Panc1 (cell line): Measurements from ENCODE around the gene INPP4B.

Source experiments
- POLR2AphosphoS5 ChIP-seq: IDR thresholded peaks from 2 replicates; pipeline ENCODE4 v1.6.1; 2012; ENCODE audit warnings: mild to moderate bottlenecking, low read depth, low read length, moderate library complexity
- SIN3A ChIP-seq: IDR thresholded peaks from 2 replicates; pipeline ENCODE4 v1.6.1; 2012; ENCODE audit warnings: low read depth, mild to moderate bottlenecking, low read length, moderate library complexity, borderline replicate concordance; ENCODE audit not compliant: insufficient read depth
- TCF7L2 ChIP-seq: IDR thresholded peaks from 2 replicates; pipeline ENCODE4 v1.6.1; 2011; ENCODE audit warnings: mild to moderate bottlenecking, low read depth, low read length, inconsistent platforms
- TF ChIP-seq, protein P1 (sequence below): fragments of 450-650 bp; IDR thresholded peaks from 2 replicates; pipeline ENCODE4 v1.5.1; 2017; ENCODE audit warnings: mild to moderate bottlenecking
- TF ChIP-seq, protein P2 (sequence below), 2 experiments: IDR thresholded peaks; 2 replicates each; pipeline ENCODE4 v1.6.1; 2011 to 2012; ENCODE audit warnings: low read depth in 2 of 2, control low read depth in 1 of 2, low read length in 1 of 2, mild to moderate bottlenecking in 1 of 2, moderate library complexity in 1 of 2; ENCODE audit not compliant: insufficient read depth in 1 of 2

DNA sequence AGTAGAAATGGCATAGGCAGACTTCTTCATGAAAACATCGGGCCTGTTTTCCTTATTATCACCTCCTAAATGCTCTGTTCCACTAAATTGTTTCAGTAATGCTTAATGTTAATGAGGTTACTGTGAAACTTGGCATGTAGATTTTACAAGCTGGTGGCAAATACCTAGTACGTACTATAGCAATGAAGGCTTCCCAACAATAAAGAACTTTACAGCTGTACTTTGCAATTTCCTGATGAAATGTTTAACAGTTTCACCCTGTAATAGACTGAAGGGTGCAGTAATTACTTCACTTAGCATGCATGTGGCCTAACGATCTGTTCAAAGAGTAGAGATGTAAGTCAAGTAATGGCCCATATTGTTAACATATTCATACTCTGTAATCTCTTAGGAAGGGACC, 685.0 kb downstream of the INPP4B start:
- TF ChIP-seq, protein P1, sequence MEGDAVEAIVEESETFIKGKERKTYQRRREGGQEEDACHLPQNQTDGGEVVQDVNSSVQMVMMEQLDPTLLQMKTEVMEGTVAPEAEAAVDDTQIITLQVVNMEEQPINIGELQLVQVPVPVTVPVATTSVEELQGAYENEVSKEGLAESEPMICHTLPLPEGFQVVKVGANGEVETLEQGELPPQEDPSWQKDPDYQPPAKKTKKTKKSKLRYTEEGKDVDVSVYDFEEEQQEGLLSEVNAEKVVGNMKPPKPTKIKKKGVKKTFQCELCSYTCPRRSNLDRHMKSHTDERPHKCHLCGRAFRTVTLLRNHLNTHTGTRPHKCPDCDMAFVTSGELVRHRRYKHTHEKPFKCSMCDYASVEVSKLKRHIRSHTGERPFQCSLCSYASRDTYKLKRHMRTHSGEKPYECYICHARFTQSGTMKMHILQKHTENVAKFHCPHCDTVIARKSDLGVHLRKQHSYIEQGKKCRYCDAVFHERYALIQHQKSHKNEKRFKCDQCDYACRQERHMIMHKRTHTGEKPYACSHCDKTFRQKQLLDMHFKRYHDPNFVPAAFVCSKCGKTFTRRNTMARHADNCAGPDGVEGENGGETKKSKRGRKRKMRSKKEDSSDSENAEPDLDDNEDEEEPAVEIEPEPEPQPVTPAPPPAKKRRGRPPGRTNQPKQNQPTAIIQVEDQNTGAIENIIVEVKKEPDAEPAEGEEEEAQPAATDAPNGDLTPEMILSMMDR = no peak
- TF ChIP-seq SIN3A (no peak), POLR2AphosphoS5 (no peak), TCF7L2 (no peak)
- TF ChIP-seq, protein P2, sequence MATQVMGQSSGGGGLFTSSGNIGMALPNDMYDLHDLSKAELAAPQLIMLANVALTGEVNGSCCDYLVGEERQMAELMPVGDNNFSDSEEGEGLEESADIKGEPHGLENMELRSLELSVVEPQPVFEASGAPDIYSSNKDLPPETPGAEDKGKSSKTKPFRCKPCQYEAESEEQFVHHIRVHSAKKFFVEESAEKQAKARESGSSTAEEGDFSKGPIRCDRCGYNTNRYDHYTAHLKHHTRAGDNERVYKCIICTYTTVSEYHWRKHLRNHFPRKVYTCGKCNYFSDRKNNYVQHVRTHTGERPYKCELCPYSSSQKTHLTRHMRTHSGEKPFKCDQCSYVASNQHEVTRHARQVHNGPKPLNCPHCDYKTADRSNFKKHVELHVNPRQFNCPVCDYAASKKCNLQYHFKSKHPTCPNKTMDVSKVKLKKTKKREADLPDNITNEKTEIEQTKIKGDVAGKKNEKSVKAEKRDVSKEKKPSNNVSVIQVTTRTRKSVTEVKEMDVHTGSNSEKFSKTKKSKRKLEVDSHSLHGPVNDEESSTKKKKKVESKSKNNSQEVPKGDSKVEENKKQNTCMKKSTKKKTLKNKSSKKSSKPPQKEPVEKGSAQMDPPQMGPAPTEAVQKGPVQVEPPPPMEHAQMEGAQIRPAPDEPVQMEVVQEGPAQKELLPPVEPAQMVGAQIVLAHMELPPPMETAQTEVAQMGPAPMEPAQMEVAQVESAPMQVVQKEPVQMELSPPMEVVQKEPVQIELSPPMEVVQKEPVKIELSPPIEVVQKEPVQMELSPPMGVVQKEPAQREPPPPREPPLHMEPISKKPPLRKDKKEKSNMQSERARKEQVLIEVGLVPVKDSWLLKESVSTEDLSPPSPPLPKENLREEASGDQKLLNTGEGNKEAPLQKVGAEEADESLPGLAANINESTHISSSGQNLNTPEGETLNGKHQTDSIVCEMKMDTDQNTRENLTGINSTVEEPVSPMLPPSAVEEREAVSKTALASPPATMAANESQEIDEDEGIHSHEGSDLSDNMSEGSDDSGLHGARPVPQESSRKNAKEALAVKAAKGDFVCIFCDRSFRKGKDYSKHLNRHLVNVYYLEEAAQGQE (IDR thresholded peaks at IDR 0.05; ENCODE audit: insufficient read depth in 1 of 2, low read depth in 2 of 2, low read length in 1 of 2) = no peak
